ENCODE results near the gene TPM1.

The TPM1 gene

GRCh38 chr15:63052961-63053698 is 10.6 kb downstream of the TPM1 start:
- H3K4me1 ChIP-seq (ENCODE audit: control insufficient read depth in 1 of 2, insufficient read depth in 1 of 2, low read depth in 1 of 2, low read length in 1 of 2) = peaks cover 14 to 20% of the 10 kb centered on the region in 2 experiments
- H3K36me3 ChIP-seq = peaks cover 16% of the 10 kb centered on the region
- no peaks in the 10 kb centered on the region for H3K9me3 ChIP-seq
- H3K4me3 ChIP-seq (ENCODE audit: low read depth in 1 of 2, low read length in 1 of 2) = no peak overlapping the region
- H3K27ac ChIP-seq = no peak overlapping the region
- no peaks in the 10 kb centered on the region for H3K27me3 ChIP-seq
- no peak for TF ChIP-seq CTCF (IDR thresholded peaks at IDR 0.05)

GRCh38 chr15:63054281-63054683 is 11.7 kb downstream of the TPM1 start:
- Histone ChIP-seq H3K27me3 (no peaks in the 10 kb centered on the region), H3K27ac (no peak overlapping the region), H3K36me3 (peaks cover 27% of the 10 kb centered on the region), H3K4me1 (ENCODE audit: control insufficient read depth in 1 of 2, insufficient read depth in 1 of 2, low read depth in 1 of 2, low read length in 1 of 2) (peaks cover 8 to 14% of the 10 kb centered on the region in 2 experiments), H3K9me3 (no peaks in the 10 kb centered on the region), H3K4me3 (ENCODE audit: low read depth in 1 of 2, low read length in 1 of 2) (no peak overlapping the region)
- TF ChIP-seq CTCF (IDR thresholded peaks at IDR 0.05) = no peak

GRCh38 chr15:63054985-63055384 is 12.4 kb downstream of the TPM1 start:
- TF ChIP-seq CTCF (IDR thresholded peaks at IDR 0.05) = no peak
- H3K4me1 ChIP-seq (ENCODE audit: control insufficient read depth in 1 of 2, insufficient read depth in 1 of 2, low read depth in 1 of 2, low read length in 1 of 2) = peaks cover under 1 to 7% of the 10 kb centered on the region in 2 experiments
- no peaks in the 10 kb centered on the region for H3K9me3 ChIP-seq
- H3K4me3 ChIP-seq (ENCODE audit: low read depth in 1 of 2, low read length in 1 of 2) = no peak overlapping the region
- no peak overlapping the region for H3K27ac ChIP-seq
- no peaks in the 10 kb centered on the region for H3K27me3 ChIP-seq
- peaks cover 34% of the 10 kb centered on the region for H3K36me3 ChIP-seq

- no peaks in the 10 kb centered on the region for H3K4me1 ChIP-seq (ENCODE audit: control insufficient read depth in 1 of 2, insufficient read depth in 1 of 2, low read depth in 1 of 2, low read length in 1 of 2)
- H3K36me3 ChIP-seq = peaks cover 53% of the 10 kb centered on the region
- no peak overlapping the region for H3K27ac ChIP-seq
- no peaks in the 10 kb centered on the region for H3K27me3 ChIP-seq
- H3K9me3 ChIP-seq = no peaks in the 10 kb centered on the region
- no peak for TF ChIP-seq CTCF (IDR thresholded peaks at IDR 0.05)
- no peak overlapping the region for H3K4me3 ChIP-seq (ENCODE audit: low read depth in 1 of 2, low read length in 1 of 2)
Observed at GRCh38 chr15:63056829-63057228, 14.3 kb downstream of the TPM1 start.

GRCh38 chr15:63057468-63058345 is 15.2 kb downstream of the TPM1 start:
- Histone ChIP-seq H3K9me3 (no peaks in the 10 kb centered on the region), H3K4me1 (ENCODE audit: control insufficient read depth in 1 of 2, insufficient read depth in 1 of 2, low read depth in 1 of 2, low read length in 1 of 2) (no peaks in the 10 kb centered on the region), H3K27ac (no peak overlapping the region), H3K4me3 (ENCODE audit: low read depth in 1 of 2, low read length in 1 of 2) (no peak overlapping the region), H3K36me3 (peaks cover 62% of the 10 kb centered on the region), H3K27me3 (no peaks in the 10 kb centered on the region)
- TF ChIP-seq CTCF (IDR thresholded peaks at IDR 0.05) = no peak
